ENCODE data around the gene GALNT2.

GALNT2 gene

GRCh38 chr1:230052018-230052417, 15.0 kb upstream of the GALNT2 start:
- no peak for DNase-seq

GRCh38 chr1:230052665-230053064, 14.4 kb upstream of the GALNT2 start:
- no peak for DNase-seq

GRCh38 chr1:230054092-230054749, 12.8 kb upstream of the GALNT2 start:
- no peak for DNase-seq

- no peak for DNase-seq
Measured at GRCh38 chr1:230056098-230056497, 10.9 kb upstream of the GALNT2 start.

- DNase-seq, result no peak
Measured at GRCh38 chr1:230057100-230057499, 9.9 kb upstream of the GALNT2 start.

GRCh38 chr1:230057681-230058565, 9.1 kb upstream of the GALNT2 start:
- DNase-seq, result no peak

GRCh38 chr1:230058626-230059025, 8.4 kb upstream of the GALNT2 start:
- no peak for DNase-seq

- no peak for DNase-seq
Measured at GRCh38 chr1:230061801-230062200, 5.2 kb upstream of the GALNT2 start.

- no peak for DNase-seq
Measured at GRCh38 chr1:230062521-230062920, 4.5 kb upstream of the GALNT2 start.

- no peak for DNase-seq
Measured at GRCh38 chr1:230064283-230064682, 2.8 kb upstream of the GALNT2 start.

GRCh38 chr1:230065161-230065560, 1.9 kb upstream of the GALNT2 start:
- DNase-seq, result no peak

GRCh38 chr1:230065571-230065970, 1.5 kb upstream of the GALNT2 start:
- no peak for DNase-seq

GRCh38 chr1:230066031-230066430, 1.0 kb upstream of the GALNT2 start:
- no peak for DNase-seq

GRCh38 chr1:230067419-230067870, 407 bp downstream of the GALNT2 start:
- no peak for DNase-seq

GRCh38 chr1:230067871-230068620, 1.0 kb downstream of the GALNT2 start:
- no peak for DNase-seq

GRCh38 chr1:230068621-230068873, 1.5 kb downstream of the GALNT2 start:
- no peak for DNase-seq

- DNase-seq, result no peak
Measured at GRCh38 chr1:230068952-230069684, 2.1 kb downstream of the GALNT2 start.

GRCh38 chr1:230069796-230070195, 2.8 kb downstream of the GALNT2 start:
- DNase-seq, result no peak

GRCh38 chr1:230070321-230071208, 3.5 kb downstream of the GALNT2 start:
- no peak for DNase-seq

GRCh38 chr1:230071316-230071715, 4.3 kb downstream of the GALNT2 start:
- no peak for DNase-seq

GRCh38 chr1:230072296-230072695, 5.3 kb downstream of the GALNT2 start:
- no peak for DNase-seq

GRCh38 chr1:230072866-230073265, 5.8 kb downstream of the GALNT2 start:
- no peak for DNase-seq

Data from CD4-positive, alpha-beta T cell treated with Interleukin-15 for 1 hour (primary cell).